Posterior vena cava (tissue), 2 donors: Measurements from ENCODE around the gene HIGD1A. TPM values are rescaled to one million over a fixed set of nuclear protein-coding genes. Genes with fewer than 3 reads are reported as not detected.

Experiments
- DNase-seq: peaks from one replicate; pipeline ENCODE4 v3.0.0-alpha.2; 2020; ENCODE audit warnings: low spot score
- intact Hi-C, 2 donors: fragments of 100-400 bp; cut with DNase I; formaldehyde crosslinking; loops; one replicate each; pipeline versions ENCODE4 v1.14.1 to v1.14.2; 2022 to 2023
- total RNA-seq, 2 donors: library from RNA; stranded (reverse); fragmentation: NEBNext Ultra II Directional; extraction: Animal tissue kit (Norgen Biotek cat#: 25700); gene quantifications; one replicate each; pipeline ENCODE4 v1.2.1, GENCODE V29; 2021
- donor health status: DM: yes; HTN: yes; CAD: no.
- donor health status: DM: yes; HTN: yes; CAD: no.

The HIGD1A gene
- total RNA-seq, 2 donors from 2014 or later: 163 to 204 TPM

DNA sequence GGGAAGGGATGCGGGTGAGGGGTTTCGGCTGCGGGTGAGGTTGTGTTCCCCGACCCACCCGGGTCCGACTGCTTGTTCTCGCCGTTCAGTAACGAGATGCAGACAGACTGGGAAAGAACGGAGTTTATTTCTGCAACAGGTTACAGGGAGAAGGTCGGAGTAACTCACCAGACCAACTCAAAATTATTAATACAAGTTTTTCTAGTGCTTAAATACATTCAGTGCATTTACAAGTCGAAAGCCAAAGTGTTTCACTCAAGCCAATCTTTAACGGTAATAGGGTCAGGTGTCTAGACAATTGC is 492 bp upstream of the HIGD1A start:
- intact Hi-C loops: no loop called here
- no peak for DNase-seq

DNA sequence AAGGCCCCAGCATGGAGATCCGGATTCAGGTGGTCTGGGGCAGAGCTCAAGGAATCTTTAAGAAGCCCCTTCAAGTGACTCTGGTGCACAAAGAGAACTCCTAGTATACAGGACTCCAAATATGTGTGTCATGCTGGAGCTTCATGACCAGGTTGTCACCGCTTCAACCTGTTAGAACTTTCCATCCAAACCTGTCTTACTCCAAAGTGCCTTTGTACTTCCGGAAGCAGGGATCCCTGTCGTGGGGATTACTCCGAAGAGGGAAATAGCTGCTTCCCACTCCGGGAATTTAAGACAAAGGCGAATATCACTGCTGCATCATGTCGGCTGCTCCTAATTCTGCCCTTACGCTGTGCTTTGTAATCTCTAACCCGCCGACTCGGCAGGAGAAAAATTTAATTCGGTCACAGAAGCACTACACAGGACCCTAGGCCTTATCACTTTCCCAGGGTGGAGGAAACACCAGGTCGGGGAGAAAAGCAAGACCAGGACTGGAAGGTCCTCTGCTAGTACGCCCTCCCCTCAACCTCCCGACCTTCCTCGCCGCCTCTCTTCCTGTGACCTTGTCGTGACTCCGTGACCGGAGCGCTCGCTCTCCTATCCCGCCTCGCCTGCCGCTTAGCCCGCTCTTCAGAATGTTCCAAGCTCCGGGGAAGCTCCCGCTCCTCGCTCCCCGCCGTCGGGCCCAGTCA is 730 bp downstream of the HIGD1A start:
- peak; percentile 84 for DNase-seq
- intact Hi-C loops: no loop called here

DNA sequence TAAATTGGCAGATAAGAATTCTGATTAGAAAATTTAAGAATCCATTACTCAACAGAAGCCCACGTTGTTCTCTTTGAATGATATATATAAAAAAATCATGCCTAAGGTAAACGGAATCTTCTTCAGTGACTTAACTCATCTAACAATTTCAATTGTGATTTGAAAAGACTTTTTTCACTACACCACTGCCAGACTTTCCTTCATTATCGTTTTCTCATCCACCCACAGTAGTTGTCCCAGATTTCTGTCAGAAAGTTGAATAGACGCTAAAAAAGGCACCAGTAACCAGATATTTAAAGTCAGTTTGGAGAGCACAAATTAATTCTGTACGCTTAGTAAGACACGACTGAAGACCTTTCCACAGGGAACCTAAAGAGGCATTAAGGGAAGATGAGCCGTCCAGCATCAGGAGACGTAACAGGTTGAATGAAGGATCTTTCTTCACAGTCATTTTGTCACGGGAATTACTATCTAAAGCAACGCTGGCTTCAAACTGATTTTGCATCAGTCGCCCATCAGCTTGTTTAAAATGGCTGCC is 1.3 kb downstream of the HIGD1A start:
- DNase-seq: no peak
- intact Hi-C loops: no loop called here

DNA sequence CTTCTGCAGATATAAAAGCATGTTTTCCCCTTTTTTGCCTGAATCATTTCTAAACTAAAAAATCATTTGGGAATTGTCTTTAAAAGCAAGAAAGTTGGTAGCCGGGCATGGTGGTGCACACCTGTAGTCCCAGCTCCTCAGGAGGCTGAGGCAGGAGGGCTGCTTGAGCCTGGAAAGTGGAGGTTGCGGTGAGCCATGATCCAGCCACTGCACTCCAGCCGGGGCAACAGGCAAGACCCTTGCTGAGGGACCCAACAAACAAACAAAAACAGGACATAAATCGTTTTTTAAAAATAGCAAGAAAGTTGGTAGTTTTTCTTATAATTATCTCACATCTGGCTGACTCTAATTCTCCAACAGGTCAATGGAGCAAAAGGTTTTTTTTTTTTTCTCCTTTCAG is 2.5 kb downstream of the HIGD1A start:
- DNase-seq: no peak
- intact Hi-C loops: no loop called here

DNA sequence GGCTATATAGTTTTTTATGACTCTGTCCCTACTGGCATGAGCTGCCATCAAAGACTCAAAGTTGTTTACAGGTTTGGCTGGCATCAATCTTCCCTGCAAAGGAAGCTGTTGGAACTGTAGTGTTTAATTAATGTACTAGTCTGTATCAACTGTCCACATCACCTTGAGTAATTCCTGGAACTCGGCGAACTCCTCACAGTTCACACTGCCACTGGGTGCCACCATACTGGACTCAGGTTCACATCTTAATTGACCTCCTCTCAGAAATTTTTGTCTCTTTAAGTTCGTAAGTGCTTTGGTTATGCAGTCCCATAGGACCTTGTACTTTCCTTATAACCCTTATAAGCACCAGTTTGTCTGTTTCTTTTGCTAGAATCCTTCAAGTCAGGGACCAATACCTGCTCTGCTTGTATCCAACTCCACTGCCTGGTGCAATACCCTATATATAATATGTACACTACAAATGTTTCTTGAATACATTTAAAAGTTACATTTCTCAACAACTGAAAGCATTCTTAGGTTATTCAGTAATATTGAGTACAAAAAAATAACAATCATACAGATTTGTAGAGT is 3.2 kb downstream of the HIGD1A start:
- no peak for DNase-seq
- intact Hi-C loops: no loop called here

DNA sequence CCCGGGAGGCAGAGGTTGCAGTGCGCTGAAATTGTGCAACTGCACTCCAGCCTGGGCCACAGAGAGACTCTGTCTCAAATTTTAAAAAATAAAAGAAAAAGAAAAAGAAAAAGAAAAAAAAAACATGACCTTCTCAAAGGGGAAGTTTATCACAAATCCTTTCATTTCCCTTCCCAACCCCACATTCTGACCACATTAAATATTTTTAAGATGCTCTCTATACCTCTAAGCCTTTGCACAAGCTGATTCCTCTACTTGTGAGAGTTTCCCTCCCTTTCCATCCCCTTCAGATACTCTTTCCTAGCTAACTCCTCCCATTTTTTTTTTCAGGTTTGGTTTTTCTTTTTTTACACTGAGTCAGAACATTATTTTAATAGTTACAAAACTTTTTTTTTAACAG is 4.0 kb downstream of the HIGD1A start:
- DNase-seq: no peak
- intact Hi-C loops: no loop called here

DNA sequence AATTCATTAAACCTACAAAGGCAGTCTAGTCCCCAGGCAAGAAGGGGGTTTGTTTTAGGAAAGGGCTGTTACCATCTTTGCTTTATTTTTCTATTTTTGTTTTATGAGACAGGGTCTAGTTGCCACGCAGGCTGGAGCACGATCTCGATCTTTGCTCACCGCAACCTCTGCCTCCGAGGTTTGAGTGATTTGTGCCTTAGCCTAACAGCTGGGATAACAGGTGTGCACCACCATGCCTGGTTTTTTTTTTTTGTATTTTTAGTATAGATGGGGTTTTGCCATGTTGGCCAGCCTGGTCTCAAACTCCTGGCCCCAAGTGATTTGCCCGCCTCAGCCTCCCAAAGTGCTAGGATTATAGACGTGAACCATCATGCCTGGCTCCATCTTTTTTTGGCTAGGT is 4.9 kb downstream of the HIGD1A start:
- no peak for DNase-seq
- intact Hi-C loops: no loop called here

DNA sequence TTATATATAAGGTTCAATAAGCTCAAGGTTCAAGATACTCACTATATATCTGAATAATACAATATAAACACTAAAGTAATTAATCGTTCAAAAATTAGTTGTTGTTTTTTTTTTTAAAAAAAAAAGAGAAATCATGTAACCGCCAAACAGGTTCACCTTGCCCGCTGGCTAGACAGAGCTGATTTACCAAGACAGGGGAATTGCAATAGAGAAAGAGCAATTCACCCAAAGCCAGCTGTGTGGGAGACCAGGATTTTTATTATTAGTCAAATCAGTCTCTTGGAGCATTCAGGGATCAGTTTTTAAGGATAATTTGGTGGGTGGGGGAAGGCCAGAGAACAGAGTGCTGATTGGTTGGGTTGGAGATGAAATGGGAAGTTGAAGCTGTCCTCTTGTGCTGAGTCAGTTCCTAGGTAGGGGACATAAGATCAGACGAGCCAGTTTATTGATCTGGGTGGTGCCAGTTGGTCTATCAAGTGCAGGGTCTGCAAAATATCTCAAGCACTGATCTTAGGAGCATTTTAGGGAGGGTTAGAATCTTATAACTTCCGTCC is 7.9 kb downstream of the HIGD1A start:
- intact Hi-C loops: no loop called here
- no peak for DNase-seq

DNA sequence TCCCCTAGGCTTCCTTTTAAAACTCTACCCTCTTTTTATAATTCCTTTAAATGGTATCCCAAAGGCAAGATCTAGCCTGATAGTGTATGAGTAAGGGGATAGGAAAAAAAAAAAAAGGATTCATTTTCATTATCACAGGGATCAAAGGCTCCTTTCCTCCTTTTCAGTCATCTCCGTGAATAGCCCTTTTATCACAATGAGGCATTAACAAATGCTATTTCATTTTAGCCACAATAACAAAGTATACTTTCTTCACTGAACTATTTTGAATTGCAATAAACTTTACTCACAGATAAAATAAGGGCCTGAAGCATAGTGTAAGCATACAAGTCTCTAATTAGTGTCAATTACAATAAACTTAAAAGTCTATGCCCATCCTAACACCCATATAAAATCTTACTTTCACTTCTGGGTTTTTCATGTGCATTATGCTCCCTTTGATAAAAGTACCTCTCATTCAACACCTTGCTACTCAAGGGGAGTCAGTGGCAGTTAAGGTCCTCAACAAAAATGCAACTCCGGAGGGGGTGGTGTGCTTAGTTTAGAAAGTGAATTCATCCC is 8.6 kb downstream of the HIGD1A start:
- intact Hi-C loops: no loop called here
- no peak for DNase-seq

DNA sequence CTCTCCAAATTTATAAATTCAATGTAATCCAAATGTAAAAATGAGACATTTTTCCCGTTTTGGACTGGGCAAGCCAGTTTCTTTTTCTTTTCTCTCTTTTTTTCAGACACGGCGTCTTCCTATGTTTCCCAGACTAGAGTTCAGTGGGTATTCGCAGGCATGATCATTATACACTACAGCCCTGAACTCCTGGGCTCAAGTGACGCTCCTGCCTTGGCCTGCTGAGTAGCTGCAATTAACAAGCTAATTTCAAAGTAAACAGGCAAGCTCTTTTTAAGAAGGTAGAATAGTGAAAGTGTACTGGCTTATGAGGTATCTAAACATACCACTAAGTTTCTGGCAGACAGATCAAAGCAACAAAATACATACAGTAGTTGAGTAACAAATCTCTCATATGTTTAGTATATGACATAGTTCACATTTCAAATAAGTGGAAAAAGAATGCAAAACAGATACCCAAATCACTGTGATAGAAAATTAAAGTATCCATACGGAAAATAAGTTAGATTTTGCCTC is 13.5 kb downstream of the HIGD1A start:
- DNase-seq: no peak
- intact Hi-C loops: no loop called here

DNA sequence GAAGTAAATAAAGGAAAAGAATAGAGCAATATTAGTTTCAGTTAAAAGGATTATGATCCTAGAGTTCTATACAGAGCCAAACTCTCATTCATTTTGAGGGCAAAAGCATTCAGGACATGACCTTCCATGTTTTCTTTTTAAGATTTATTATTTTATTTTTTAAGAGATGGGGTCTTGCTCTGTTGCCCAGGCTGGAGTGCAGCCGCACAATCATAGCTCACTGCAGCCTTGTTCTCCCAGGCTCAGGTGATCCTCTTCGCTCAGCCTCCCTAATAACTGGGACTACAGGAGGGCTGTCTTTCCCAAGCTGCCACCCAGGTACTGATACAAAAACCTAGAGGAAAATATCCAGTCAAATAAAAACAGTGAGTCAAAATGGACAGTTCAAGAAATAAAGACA is 17.7 kb downstream of the HIGD1A start:
- no peak for DNase-seq
- intact Hi-C loops: loop anchor here in 1 of 2 donors (10.0 kb wide), 1 partner anchor 88 kb away; the partner anchor contains the start of gene CYP8B1

DNA sequence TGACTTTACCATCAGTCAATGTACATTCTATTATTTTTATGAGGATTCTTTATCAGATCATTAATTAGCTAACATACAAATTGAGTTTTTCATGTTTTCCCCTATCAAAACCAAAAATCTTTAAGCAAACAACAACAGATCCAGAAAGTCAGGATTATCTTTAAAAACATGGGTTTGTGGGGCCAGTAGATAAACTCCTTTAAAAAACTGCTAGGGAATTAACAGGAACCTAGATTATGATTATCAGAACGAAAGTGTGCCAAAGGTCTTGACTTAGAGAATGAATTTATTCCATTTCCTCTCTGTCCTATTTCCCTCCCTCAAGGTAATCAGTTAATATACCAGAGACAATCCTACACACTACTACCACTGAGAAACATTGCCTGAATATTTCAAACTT is 18.1 kb downstream of the HIGD1A start:
- no peak for DNase-seq
- intact Hi-C loops: loop anchor here in 1 of 2 donors (10.0 kb wide), 1 partner anchor 89 kb away; the partner anchor contains the start of gene CYP8B1

DNA sequence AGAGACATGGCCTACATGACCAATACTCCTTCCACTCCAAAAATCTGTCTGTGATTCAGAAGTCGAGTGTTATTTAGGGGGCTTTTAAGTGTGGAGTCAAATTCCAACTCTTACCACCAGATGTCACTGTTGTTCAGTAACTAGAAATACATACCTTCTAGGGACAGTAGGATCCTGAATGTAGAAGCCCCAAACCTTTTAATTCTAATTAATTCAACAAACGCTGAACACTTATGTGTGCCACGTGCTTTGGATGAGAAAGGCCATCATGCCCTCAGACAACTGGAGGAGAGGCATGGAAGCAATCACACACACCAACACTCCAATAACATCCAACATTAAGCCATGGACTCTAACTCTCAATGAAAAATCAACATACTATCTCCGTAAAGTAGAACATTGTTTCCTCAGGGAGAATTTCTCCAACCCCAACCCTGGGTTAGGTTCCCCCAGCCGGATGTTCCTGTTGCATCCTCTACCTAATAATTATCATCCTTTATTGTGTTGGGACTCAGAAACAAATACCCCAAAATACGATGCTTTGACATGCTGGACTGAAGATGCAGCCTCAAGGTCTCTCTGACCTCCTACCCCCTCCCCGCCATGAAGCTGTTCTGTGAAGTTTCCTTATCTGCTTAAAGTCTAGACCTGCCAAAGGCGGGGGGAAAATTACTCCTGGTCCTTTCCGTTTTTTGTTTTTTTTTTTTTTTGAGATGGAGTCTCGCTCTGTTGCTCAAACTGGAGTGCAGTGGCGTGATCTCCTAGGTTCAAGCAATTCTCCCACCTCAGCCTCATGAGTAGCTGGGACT is 23.2 kb downstream of the HIGD1A start:
- intact Hi-C loops: loop anchor here (5.0 to 10.0 kb wide), 3 partner anchors 56 to 101 kb away; partner anchors contain the start of gene CYP8B1 (in 1 of the 2)
- no peak for DNase-seq

DNA sequence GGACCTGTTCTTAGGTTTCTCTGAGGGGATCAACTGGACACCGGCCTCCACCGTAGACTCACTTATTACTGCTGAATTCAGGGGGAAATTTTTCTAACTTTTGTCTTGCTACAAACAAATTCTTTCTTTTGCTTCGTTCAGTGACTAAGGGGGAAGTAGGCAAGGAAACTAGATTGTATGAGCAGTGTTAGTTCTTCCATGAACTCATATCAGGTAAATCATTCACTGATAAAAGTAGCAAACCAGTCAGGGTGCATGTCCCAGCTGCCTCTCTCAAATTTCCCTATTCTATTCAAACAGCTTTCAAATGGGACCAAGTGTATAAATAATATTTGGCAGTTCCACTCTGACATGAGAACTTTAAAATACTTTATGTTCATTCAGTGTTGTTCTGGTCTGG is 23.9 kb downstream of the HIGD1A start:
- DNase-seq: no peak
- intact Hi-C loops: loop anchor here (5.0 to 10.0 kb wide), 3 partner anchors 57 to 102 kb away; partner anchors contain the start of gene CYP8B1 (in 1 of the 2)

DNA sequence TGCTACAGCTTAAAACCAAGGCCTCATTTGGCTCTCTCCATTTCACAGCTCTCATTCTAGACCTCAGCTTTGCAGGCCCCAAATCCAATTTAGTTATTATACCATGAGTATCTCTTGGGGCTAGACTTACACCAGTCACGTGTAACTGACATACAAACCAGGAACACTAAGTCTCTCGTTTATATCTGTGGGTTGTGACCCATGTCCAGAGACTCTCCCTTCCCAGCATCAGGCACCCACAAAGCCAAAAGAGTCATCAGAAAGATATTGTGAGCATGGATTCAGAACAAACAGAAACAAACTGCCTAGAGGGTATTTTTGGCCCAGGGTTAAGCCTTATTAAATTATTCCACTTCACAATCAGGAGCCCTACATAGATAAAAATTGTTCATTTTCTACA is 25.6 kb downstream of the HIGD1A start:
- no peak for DNase-seq
- intact Hi-C loops: no loop called here

DNA sequence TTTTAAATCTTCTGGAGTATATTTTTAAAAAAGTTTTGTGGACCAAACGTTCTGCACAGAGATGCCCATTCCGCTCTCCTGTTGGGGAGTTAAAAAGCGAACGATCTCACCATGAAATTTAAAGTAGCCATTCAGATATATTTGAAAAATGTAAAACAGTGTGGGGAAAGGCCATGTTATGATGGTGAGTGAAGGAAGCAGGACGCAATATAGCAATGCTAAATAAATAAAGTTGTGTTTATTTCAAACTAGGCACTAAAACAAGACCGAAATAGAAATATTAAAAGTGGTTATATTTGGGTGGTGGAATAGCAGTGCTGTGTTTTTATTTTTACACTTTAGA is 30.9 kb downstream of the HIGD1A start:
- intact Hi-C loops: no loop called here

DNA sequence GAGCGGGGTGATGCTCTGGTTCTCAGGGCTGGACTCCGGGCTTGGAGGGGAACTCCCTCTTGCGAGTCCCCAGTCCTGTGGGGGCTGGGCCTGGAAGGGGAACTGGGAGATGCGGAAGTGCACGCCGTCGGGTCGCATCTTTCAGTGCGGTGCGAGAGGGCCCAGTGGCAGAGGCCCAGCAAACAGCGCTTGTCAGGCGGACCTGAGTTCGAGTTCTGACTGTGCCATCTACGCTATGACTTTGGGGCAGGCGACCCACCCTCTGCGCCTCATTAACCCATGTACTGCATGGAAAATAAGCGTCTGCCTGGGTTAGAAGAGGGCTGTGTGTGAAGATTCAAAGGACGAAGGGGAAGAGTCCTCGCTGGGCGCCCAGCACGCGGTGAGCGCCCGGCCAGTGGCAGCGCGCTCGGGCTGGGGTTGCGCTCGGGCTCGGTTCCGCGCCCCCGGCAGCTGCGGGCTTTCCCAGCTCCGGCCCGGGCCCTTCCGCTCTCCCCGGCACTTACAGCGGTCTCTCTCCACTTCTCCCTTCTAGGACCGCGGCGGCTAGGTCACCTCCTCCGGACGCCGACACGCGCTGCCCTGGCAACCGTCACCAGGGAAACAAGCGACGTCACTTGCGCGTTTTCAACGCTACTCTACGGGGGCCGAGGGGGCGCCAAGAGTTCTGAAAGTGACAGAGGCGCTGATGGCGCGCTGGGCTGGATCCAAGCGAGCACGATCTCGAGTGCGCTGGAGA is 31.5 kb downstream of the HIGD1A start, which contains the start of gene CCDC13:
CCDC13 (minus strand) TSS at position 584 of the 739 bp plus-strand sequence. CDS start 14,908 bp downstream, outside the sequence.
- peak; percentile 100 for DNase-seq
- intact Hi-C loops: no loop called here

More for the DNA sequence above, 30.9 kb downstream of the HIGD1A start:
- no peak for DNase-seq

DNA sequence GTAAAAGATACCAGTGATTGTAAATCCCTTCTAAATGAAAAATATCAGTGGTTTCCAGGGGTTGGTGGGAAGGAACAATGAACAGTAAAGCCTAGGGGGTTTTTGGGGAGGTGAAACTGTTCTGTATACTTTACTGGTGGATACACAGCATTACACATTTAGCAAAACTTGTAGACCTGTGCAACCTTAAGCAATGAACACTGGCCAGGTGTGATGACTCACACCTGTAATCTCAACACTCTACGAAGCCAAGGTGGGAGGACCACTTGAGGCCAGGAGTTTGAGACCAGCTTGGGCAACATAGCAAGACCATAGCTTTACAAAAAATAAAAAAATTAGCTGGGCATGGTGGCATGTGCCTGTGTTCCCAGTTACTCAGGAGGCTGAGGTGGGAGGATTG is 33.0 kb downstream of the HIGD1A start:
- DNase-seq: no peak
- intact Hi-C loops: no loop called here
